K562 (cell line): ENCODE results near the gene SGSM2. TPM values are rescaled to one million over a fixed set of nuclear protein-coding genes. Genes with fewer than 3 reads are reported as not detected.

Experiments used
- ATF7 ChIP-seq: fragments of 450-650 bp; IDR thresholded peaks from 2 replicates; pipeline ENCODE4 v1.7.1; 2014; ENCODE audit warnings: mild to moderate bottlenecking, moderate library complexity
- CGGBP1 ChIP-seq: fragments of 250-450 bp; sonication (Bioruptor Pico); IDR thresholded peaks from 2 replicates; pipeline ENCODE4 v1.9.0; 2021; ENCODE audit warnings: mild to moderate bottlenecking
- COPS2 ChIP-seq: fragments of 450-650 bp; conservative IDR thresholded peaks from 2 replicates; pipeline ENCODE4 v1.6.1; 2016; ENCODE audit warnings: mild to moderate bottlenecking, moderate library complexity
- CSDE1 ChIP-seq, 2 experiments: fragments of 450-650 bp; IDR thresholded peaks; 2 replicates each; pipeline ENCODE4 v1.6.1; 2016; ENCODE audit warnings: mild to moderate bottlenecking in 1 of 2
- E2F4 ChIP-seq: sonication (generic); formaldehyde crosslinking; IDR thresholded peaks from 2 replicates; pipeline ENCODE4 v1.8.0; 2022; ENCODE audit warnings: mild to moderate bottlenecking, low read depth, missing genetic modification reagents
- ELF4 ChIP-seq: fragments of 450-650 bp; formaldehyde crosslinking; IDR thresholded peaks from 2 replicates; pipeline ENCODE4 v1.4.0; 2022; ENCODE audit warnings: missing genetic modification characterization
- GTF2A2 ChIP-seq: IDR thresholded peaks from 2 replicates; pipeline ENCODE4 v1.6.1; 2016; ENCODE audit warnings: mild to moderate bottlenecking, missing genetic modification characterization, missing compliant biosample characterization
- HNRNPUL1 ChIP-seq: fragments of 200-400 bp; formaldehyde crosslinking; IDR thresholded peaks from 2 replicates; pipeline ENCODE4 v1.6.1; 2017; ENCODE audit warnings: low read length
- MIER1 ChIP-seq: fragments of 450-650 bp; IDR thresholded peaks from 2 replicates; pipeline ENCODE4 v1.6.1; 2016; ENCODE audit warnings: antibody characterized with exemption, mild to moderate bottlenecking, low read depth
- NR3C1 ChIP-seq: sonication (generic); formaldehyde crosslinking; IDR thresholded peaks from 2 replicates; pipeline ENCODE4 v1.8.1; 2022; ENCODE audit warnings: missing genetic modification reagents
- RB1 ChIP-seq: fragments of 450-650 bp; IDR thresholded peaks from 2 replicates; pipeline ENCODE4 v1.6.1; 2017; ENCODE audit warnings: low read depth, mild to moderate bottlenecking
- SIN3A ChIP-seq, 2 experiments: fragments of 150-350 bp in 1 of 2; IDR thresholded peaks; 2 replicates each; pipeline ENCODE4 v1.6.1; 2011 to 2016; ENCODE audit warnings: borderline replicate concordance in 2 of 2, low read depth in 2 of 2, low read length in 2 of 2, mild to moderate bottlenecking in 2 of 2, moderate library complexity in 2 of 2; ENCODE audit not compliant: control insufficient read depth in 1 of 2
- SMARCA5 ChIP-seq: fragments of 450-650 bp; IDR thresholded peaks from 2 replicates; pipeline ENCODE4 v1.6.1; 2016
- STAT5A ChIP-seq: IDR thresholded peaks from 2 replicates; pipeline ENCODE4 v1.6.1; 2012; ENCODE audit warnings: low read length, inconsistent platforms, borderline replicate concordance
- TAF9B ChIP-seq: fragments of 450-650 bp; IDR thresholded peaks from 2 replicates; pipeline ENCODE4 v1.6.1; 2018; ENCODE audit warnings: mild to moderate bottlenecking; ENCODE audit not compliant: partially characterized antibody
- TCF15 ChIP-seq: fragments of 250-450 bp; sonication (Bioruptor Pico); IDR thresholded peaks from 2 replicates; pipeline ENCODE4 v1.8.0; 2022; ENCODE audit warnings: moderate library complexity, mild to moderate bottlenecking, inconsistent platforms
- TEAD4 ChIP-seq, 2 experiments: sonication (generic) in 1 of 2; formaldehyde crosslinking in 1 of 2; IDR thresholded peaks; 2 replicates each; pipeline versions ENCODE4 v1.6.1 to v1.8.0; 2012 to 2022; ENCODE audit warnings: borderline replicate concordance in 1 of 2, inconsistent platforms in 1 of 2, low read length in 1 of 2, mild to moderate bottlenecking in 1 of 2, missing genetic modification reagents in 1 of 2
- UBTF ChIP-seq, 2 experiments: IDR thresholded peaks; 2 replicates each; pipeline ENCODE4 v1.6.1; 2012; ENCODE audit warnings: improper control_type of control experiment in 2 of 2, low read depth in 2 of 2, low read length in 2 of 2, borderline replicate concordance in 1 of 2
- USF1 ChIP-seq: sonication (generic); formaldehyde crosslinking; IDR thresholded peaks from 2 replicates; pipeline ENCODE4 v1.9.0; 2022; ENCODE audit warnings: mild to moderate bottlenecking, missing genetic modification reagents
- ZNF165 ChIP-seq: fragments of 250-450 bp; sonication (Bioruptor Pico); IDR thresholded peaks from 2 replicates; pipeline ENCODE4 v1.4.0; 2020; ENCODE audit warnings: borderline replicate concordance
- ZNF655 ChIP-seq: fragments of 250-450 bp; sonication (Bioruptor Pico); IDR thresholded peaks from 2 replicates; pipeline ENCODE4 v1.5.0; 2021
- polyA plus RNA-seq, 8 experiments: library from polyadenylated mRNA; depleted of rRNA in 4 of 8; stranded (reverse) in 5 of 8; unstranded in 3 of 8; fragments of >200 nt; fragmentation: Nextera tagmentation in 2 of 8; fragmentation: Illumina TruSeq in 1 of 8; extraction: Ambion mirVana in 2 of 8; extraction: Trizol in 1 of 8; gene quantifications; 2 replicates each; pipeline versions ENCODE4 v1.2.1 to v1.2.3, GENCODE V29; 2011 to 2014; ENCODE audit warnings: inconsistent platforms in 1 of 8, missing spikeins in 1 of 8
- total RNA-seq, 7 experiments: library from RNA; depleted of rRNA in 6 of 7; stranded (reverse); fragments of >200 nt in 6 of 7; fragmentation: Illumina TruSeq in 2 of 7; extraction: Trizol in 2 of 7; gene quantifications; 2 replicates each; pipeline versions ENCODE4 v1.2.1 to v1.2.3, GENCODE V29; 2011 to 2021; ENCODE audit warnings: low replicate concordance in 1 of 7

SGSM2 gene
- total and polyA plus RNA-seq, 9 of the 15 experiments (the other 6 are each of a cell fraction or from before 2014, with no cell fraction given): 0.20 to 26.3 (median 14.8) TPM

GRCh38 chr17:2399572-2400473 lies 62.5 kb downstream of the SGSM2 start (continued):
- TF ChIP-seq UBTF (IDR thresholded peaks at IDR 0.05; ENCODE audit: borderline replicate concordance in 1 of 2, low read depth in 2 of 2, low read length in 2 of 2): no peak
- TF ChIP-seq CGGBP1: no peak
- no peak for TF ChIP-seq CSDE1 (IDR thresholded peaks at IDR 0.05)
- TF ChIP-seq TEAD4 (IDR thresholded peaks at IDR 0.05; ENCODE audit: low read length): peak; percentile 63
- peak; percentile 74; the same call in 1 of the 2 replicates for TF ChIP-seq TEAD4 (CRISPR knock-in tag; IDR thresholded peaks at IDR 0.05; ENCODE audit: borderline replicate concordance)
- TF ChIP-seq ATF7: peak; percentile 87
- TF ChIP-seq STAT5A: no peak
- no peak for TF ChIP-seq ZNF165 (CRISPR knock-in tag)
- TF ChIP-seq NR3C1 (CRISPR knock-in tag): peak; percentile 51; the same call in 1 of the 2 replicates
- TF ChIP-seq TAF9B: peak; percentile 36
- TF ChIP-seq TCF15 (CRISPR knock-in tag): no peak
- TF ChIP-seq RB1: peak; percentile 7; the same call in 1 of the 2 replicates
- no peak for TF ChIP-seq MIER1
- no peak for TF ChIP-seq COPS2
- no peak for TF ChIP-seq GTF2A2
- no peak for TF ChIP-seq HNRNPUL1
- 0 out of 2 replicates have a peak, but pooled peaks have one; percentile 25 for TF ChIP-seq E2F4 (CRISPR knock-in tag)
- TF ChIP-seq USF1 (CRISPR knock-in tag): peak; percentile 85
- no peak for TF ChIP-seq ZNF655 (CRISPR knock-in tag)
- TF ChIP-seq SIN3A (IDR thresholded peaks at IDR 0.05; ENCODE audit: borderline replicate concordance in 2 of 2, control insufficient read depth in 1 of 2, low read depth in 2 of 2, low read length in 2 of 2): peak in 1 of 2 experiments; percentile 60; a peak in 1 of 4 replicates
- TF ChIP-seq ELF4: no peak
- no peak for TF ChIP-seq SMARCA5
